Esophagus squamous epithelium (tissue), 5 donors: ENCODE results near the gene TMEM59L. TPM values are rescaled to one million over a fixed set of nuclear protein-coding genes. Genes with fewer than 3 reads are reported as not detected.

ENCODE experiments used
- DNase-seq: peaks from one replicate; lab custom pipeline; 2025; lab: John Stamatoyannopoulos, UW
- H3K27ac ChIP-seq, 4 donors: fragments of 200-600 bp; sonication (generic); one replicate each; pipeline ENCODE4 v1.5.1; 2016 to 2019; ENCODE audit warnings: mild to moderate bottlenecking in 1 of 4
- H3K27me3 ChIP-seq, 4 donors: fragments of 200-600 bp; sonication (generic); 1 replicate in 3 of 4; 2 replicates in 1 of 4; pipeline versions ENCODE4 v1.5.1 to v1.6.0; 2017 to 2021; ENCODE audit warnings: antibody characterized with exemption in 1 of 4
- H3K36me3 ChIP-seq, 3 donors: fragments of 200-600 bp; sonication (generic); one replicate each; pipeline ENCODE4 v1.5.1; 2016 to 2019
- H3K4me1 ChIP-seq, 3 donors: fragments of 200-600 bp; sonication (generic); one replicate each; pipeline ENCODE4 v1.5.1; 2017 to 2019
- H3K4me3 ChIP-seq, 4 donors: fragments of 200-600 bp; sonication (generic); 1 replicate in 3 of 4; 2 replicates in 1 of 4; pipeline ENCODE4 v1.5.1; 2016 to 2019; ENCODE audit warnings: mild to moderate bottlenecking in 2 of 4, moderate library complexity in 1 of 4
- H3K9me3 ChIP-seq, 3 donors: fragments of 200-600 bp; sonication (generic); one replicate each; pipeline ENCODE4 v1.5.1; 2016 to 2019
- CTCF ChIP-seq, 6 experiments: fragments of 450-650 bp in 4 of 6; fragments of 200-600 bp in 2 of 6; sonication (generic) in 2 of 6; IDR thresholded peaks; one replicate each; pipeline ENCODE4 v1.5.1; 2016 to 2019; ENCODE audit warnings: antibody characterized with exemption in 6 of 6, mild to moderate bottlenecking in 4 of 6, moderate library complexity in 4 of 6
- POLR2A ChIP-seq, 4 donors: fragments of 450-650 bp; IDR thresholded peaks; one replicate each; pipeline ENCODE4 v1.6.1; 2017; ENCODE audit warnings: antibody characterized with exemption in 4 of 4, mild to moderate bottlenecking in 4 of 4, moderate library complexity in 3 of 4
- WGBS, 2 donors: methylation state at CpG; one replicate each; pipeline ENCODE4 v1.1.5; 2018; 5-methylcytosine and 5-hydroxymethylcytosine counted together
- intact Hi-C: fragments of 100-400 bp; cut with DNase I; formaldehyde crosslinking; loops from one replicate; pipeline ENCODE4 v1.15.0; 2022
- small RNA-seq, 4 donors: library from RNA; depleted of rRNA; stranded (forward); fragments of <200 nt; gene quantifications; one replicate each; pipeline ENCODE3, GENCODE V24; 2016
- total RNA-seq, 4 donors: library from RNA; depleted of rRNA; stranded (reverse); fragments of >200 nt; gene quantifications; one replicate each; pipeline ENCODE4 v1.1.0, GENCODE V29; 2016
- donor health status: DM: yes; HTN: yes; CAD: no.

The TMEM59L gene
- total RNA-seq, 4 donors from 2014 or later: 0.18 to 2.7 TPM; not detected in 2

GRCh38 chr19:18668744-18669523 is 56.3 kb downstream of the TMEM59L start:
- Histone ChIP-seq H3K4me3 (no peak overlapping the region), H3K36me3 (peaks cover 8 to 64% (median 18%) of the 10 kb centered on the region in 3 donors), H3K27ac (peak overlapping the region in 2 of 4 donors; percentile 52 to 70), H3K4me1 (peaks cover 5 to 49% (median 13%) of the 10 kb centered on the region in 3 donors), H3K9me3 (no peaks in the 10 kb centered on the region), H3K27me3 (no peaks in the 10 kb centered on the region)
- intact Hi-C loops: no loop called here
- 90 to 95% methylated on average over 13 to 17 of the region's 58 CpGs for WGBS, 2 donors
- DNase-seq: no peak
- TF ChIP-seq POLR2A (IDR thresholded peaks at IDR 0.05) (no peak), CTCF (IDR thresholded peaks at IDR 0.05) (no peak)

- peaks cover 8 to 60% (median 18%) of the 10 kb centered on the region in 3 donors for H3K36me3 ChIP-seq
- peaks cover 5 to 46% (median 13%) of the 10 kb centered on the region in 3 donors for H3K4me1 ChIP-seq
- no peak for DNase-seq
- H3K27me3 ChIP-seq: no peaks in the 10 kb centered on the region
- H3K27ac ChIP-seq: peak overlapping the region; percentile 1 to 70 (median 31)
- no peak for TF ChIP-seq CTCF (IDR thresholded peaks at IDR 0.05)
- no peak for TF ChIP-seq POLR2A (IDR thresholded peaks at IDR 0.05)
- no peak overlapping the region for H3K4me3 ChIP-seq
- H3K9me3 ChIP-seq: no peaks in the 10 kb centered on the region
- WGBS, 2 donors: 66 to 75% methylated on average over 5 to 6 of the region's 12 CpGs
- intact Hi-C loops: no loop called here
Observed at GRCh38 chr19:18669524-18669817, 56.8 kb downstream of the TMEM59L start.

- Histone ChIP-seq H3K4me3 (no peak overlapping the region), H3K4me1 (peaks cover 5 to 46% (median 13%) of the 10 kb centered on the region in 3 donors), H3K27ac (peak overlapping the region; percentile 1 to 70 (median 31)), H3K27me3 (no peaks in the 10 kb centered on the region), H3K36me3 (peaks cover 8 to 56% (median 18%) of the 10 kb centered on the region in 3 donors), H3K9me3 (no peaks in the 10 kb centered on the region)
- TF ChIP-seq CTCF (IDR thresholded peaks at IDR 0.05): no peak
- no peak for TF ChIP-seq POLR2A (IDR thresholded peaks at IDR 0.05)
- intact Hi-C loops: loop anchor here (10.0 kb wide), 1 partner anchor 75 kb away; no protein-coding TSS in a partner anchor
- 78 to 84% methylated on average over 8 to 9 of the region's 11 CpGs for WGBS, 2 donors
- no peak for DNase-seq
Observed at GRCh38 chr19:18669883-18670282, 57.2 kb downstream of the TMEM59L start.

- 67 to 89% methylated on average over 12 to 13 of the region's 13 CpGs for WGBS, 2 donors
- Histone ChIP-seq H3K27me3 (no peaks in the 10 kb centered on the region), H3K36me3 (peaks cover 8 to 51% (median 18%) of the 10 kb centered on the region in 3 donors), H3K27ac (peak overlapping the region in 3 of 4 donors; percentile 52 to 70 (median 58)), H3K4me1 (peaks cover 5 to 46% (median 13%) of the 10 kb centered on the region in 3 donors), H3K4me3 (no peak overlapping the region), H3K9me3 (no peaks in the 10 kb centered on the region)
- intact Hi-C loops: loop anchor here (10.0 kb wide), 1 partner anchor 76 kb away; no protein-coding TSS in a partner anchor
- no peak for DNase-seq
- TF ChIP-seq POLR2A (IDR thresholded peaks at IDR 0.05): no peak
- no peak for TF ChIP-seq CTCF (IDR thresholded peaks at IDR 0.05)
Observed at GRCh38 chr19:18670312-18670711, 57.6 kb downstream of the TMEM59L start.

Small RNA genes lying within 50 kb of the gene (small RNA-seq; reads per million reads assigned to genes)
- gene RN7SL155P: 0 reads per million in 4 donors

Other genes starting within 250 kb of the TMEM59L start
- 1 to 10 TPM in 1 of 4 donors, under 1 TPM in 1, not detected in 2; 0.76 to 2.3 TPM for gene GDF15, start 226.7 kb upstream of the TMEM59L start, total RNA-seq
- 10 to 100 TPM in 1 of 4 donors, 1 to 10 TPM in 1, under 1 TPM in 2; 0.53 to 10.3 (median 1.9) TPM for gene LRRC25, start 215.2 kb upstream of the TMEM59L start, total RNA-seq
- gene SSBP4, start 193.5 kb upstream of the TMEM59L start, total RNA-seq: 10 to 100 TPM; 23.7 to 48.1 (median 26.1) TPM
- gene ISYNA1, start 174.7 kb upstream of the TMEM59L start, total RNA-seq: 10 to 100 TPM in 3 of 4 donors, 1 to 10 TPM in 1; 8.1 to 24.4 (median 14.4) TPM
- gene ELL, start 90.8 kb upstream of the TMEM59L start, total RNA-seq: 10 to 100 TPM in 2 of 4 donors, 1 to 10 TPM in 2; 5.9 to 12.8 (median 9.9) TPM
- gene FKBP8, start 69.3 kb upstream of the TMEM59L start, total RNA-seq: 100 to 1,000 TPM; 132 to 273 (median 247) TPM
- 100 to 1,000 TPM in 1 of 4 donors, 10 to 100 TPM in 3; 65.5 to 104 (median 83.5) TPM for gene KXD1, start 55.0 kb upstream of the TMEM59L start, total RNA-seq
- 100 to 1,000 TPM; 445 to 799 (median 753) TPM for gene UBA52, start 41.0 kb upstream of the TMEM59L start, total RNA-seq
- gene REX1BD, start 24.1 kb upstream of the TMEM59L start, total RNA-seq: 10 to 100 TPM; 46.8 to 69.0 (median 56.6) TPM
- gene CRLF1, start 6.1 kb upstream of the TMEM59L start, total RNA-seq: 10 to 100 TPM; 13.2 to 82.6 (median 19.3) TPM
- gene KLHL26, start 24.2 kb downstream of the TMEM59L start, total RNA-seq: 1 to 10 TPM; 1.6 to 6.6 (median 3.4) TPM
- gene CRTC1, start 70.8 kb downstream of the TMEM59L start, total RNA-seq: 1 to 10 TPM; 1.8 to 3.6 (median 2.1) TPM
- gene COMP, start 178.4 kb downstream of the TMEM59L start, total RNA-seq: 1 to 10 TPM in 3 of 4 donors, not detected in 1; 1.3 to 8.0 (median 5.3) TPM
- 10 to 100 TPM; 31.6 to 69.7 (median 55.6) TPM for gene UPF1, start 219.1 kb downstream of the TMEM59L start, total RNA-seq